GM18861 (cell line): ENCODE data around the gene PTPRN.
"Not testable (repeated sequence)": the region's sequence is repeated elsewhere in the genome, so short reads cannot be mapped to it uniquely, and the experiment has no call there.

ENCODE experiments used
- ATAC-seq: cut with Tn5 transposase; IDR thresholded peaks from one replicate; pipeline ENCODE4 v1.9.1; 2021; ENCODE audit not compliant: unreplicated experiment

Gene PTPRN

GRCh38 chr2:219309278-219309677 lies at the start of gene PTPRN:
TSS of gene PTPRN (minus strand) at chr2:219309401. CDS start at chr2:219309332, 69 bp downstream.
- no peak for ATAC-seq

GRCh38 chr2:219358170-219359075 lies 49.2 kb upstream of the PTPRN start:
- no peak for ATAC-seq

GRCh38 chr2:219356834-219357233 lies 47.6 kb upstream of the PTPRN start:
- ATAC-seq, result no peak

- no peak for ATAC-seq
Observed at GRCh38 chr2:219354582-219354981, 45.4 kb upstream of the PTPRN start.

GRCh38 chr2:219353129-219353528 lies 43.9 kb upstream of the PTPRN start:
- no peak for ATAC-seq

- ATAC-seq, result no peak
Observed at GRCh38 chr2:219352448-219353023, 43.3 kb upstream of the PTPRN start.

- ATAC-seq, result no peak
Observed at GRCh38 chr2:219350710-219351221, 41.6 kb upstream of the PTPRN start.

GRCh38 chr2:219350215-219350614 lies 41.0 kb upstream of the PTPRN start:
- no peak for ATAC-seq

- no peak for ATAC-seq
Observed at GRCh38 chr2:219344751-219345430, 35.7 kb upstream of the PTPRN start.

- ATAC-seq, result no peak
Observed at GRCh38 chr2:219335373-219335786, 26.2 kb upstream of the PTPRN start.

GRCh38 chr2:219334076-219334475 lies 24.9 kb upstream of the PTPRN start:
- ATAC-seq, result no peak

GRCh38 chr2:219332542-219332941 lies 23.3 kb upstream of the PTPRN start, which contains the start of gene RESP18:
TSS of gene RESP18 (minus strand) at chr2:219332744.
- ATAC-seq, result no peak

GRCh38 chr2:219331560-219332213 lies 22.5 kb upstream of the PTPRN start:
- ATAC-seq, result no peak

GRCh38 chr2:219327719-219328118 lies 18.5 kb upstream of the PTPRN start:
- ATAC-seq, result no peak

- no peak for ATAC-seq
Observed at GRCh38 chr2:219325657-219326315, 16.6 kb upstream of the PTPRN start.

- ATAC-seq, result no peak
Observed at GRCh38 chr2:219325136-219325535, 15.9 kb upstream of the PTPRN start.

GRCh38 chr2:219323434-219323833 lies 14.2 kb upstream of the PTPRN start:
- no peak for ATAC-seq

- no peak for ATAC-seq
Observed at GRCh38 chr2:219314804-219315468, 5.7 kb upstream of the PTPRN start.

- not testable (repeated sequence) for ATAC-seq
Observed at GRCh38 chr2:219312683-219313263, 3.6 kb upstream of the PTPRN start.
